Bone marrow (tissue), 2 donors: ENCODE data around the gene C1orf21.

Experiments
- DNase-seq, 2 donors: peaks; one replicate each; lab custom pipeline; 2025; lab: John Stamatoyannopoulos, UW

The C1orf21 gene

GRCh38 chr1:184513966-184514365 lies 127.1 kb downstream of the C1orf21 start:
- peak in 1 of 2 donors; percentile 59 for DNase-seq

- DNase-seq = no peak
These were observed 127.6 kb downstream of the C1orf21 start for GRCh38 chr1:184514447-184514846.

- DNase-seq = no peak
These were observed 130.3 kb downstream of the C1orf21 start for GRCh38 chr1:184517130-184517529.

GRCh38 chr1:184518736-184519357 lies 132.0 kb downstream of the C1orf21 start:
- no peak for DNase-seq

- no peak for DNase-seq
These were observed 133.5 kb downstream of the C1orf21 start for GRCh38 chr1:184520336-184520735.

GRCh38 chr1:184524248-184524647 lies 137.4 kb downstream of the C1orf21 start:
- no peak for DNase-seq

GRCh38 chr1:184527402-184527801 lies 140.6 kb downstream of the C1orf21 start:
- DNase-seq = no peak

GRCh38 chr1:184530226-184530625 lies 143.4 kb downstream of the C1orf21 start:
- no peak for DNase-seq

GRCh38 chr1:184531296-184531695 lies 144.5 kb downstream of the C1orf21 start:
- no peak for DNase-seq

- DNase-seq = no peak
These were observed 145.4 kb downstream of the C1orf21 start for GRCh38 chr1:184532199-184532598.

- DNase-seq = peak in 1 of 2 donors; percentile 42
These were observed 146.2 kb downstream of the C1orf21 start for GRCh38 chr1:184533049-184533448.

GRCh38 chr1:184533915-184534314 lies 147.1 kb downstream of the C1orf21 start:
- DNase-seq = no peak

GRCh38 chr1:184534690-184535089 lies 147.9 kb downstream of the C1orf21 start:
- DNase-seq = no peak

- no peak for DNase-seq
These were observed 148.6 kb downstream of the C1orf21 start for GRCh38 chr1:184535191-184535970.

GRCh38 chr1:184536246-184536985 lies 149.6 kb downstream of the C1orf21 start:
- DNase-seq = no peak

GRCh38 chr1:184539580-184539979 lies 152.8 kb downstream of the C1orf21 start:
- DNase-seq = no peak

- no peak for DNase-seq
These were observed 154.8 kb downstream of the C1orf21 start for GRCh38 chr1:184541537-184542152.

- DNase-seq = no peak
These were observed 155.5 kb downstream of the C1orf21 start for GRCh38 chr1:184542291-184542690.

- DNase-seq = no peak
These were observed 158.8 kb downstream of the C1orf21 start for GRCh38 chr1:184545601-184546000.

GRCh38 chr1:184552446-184552845 lies 165.6 kb downstream of the C1orf21 start:
- no peak for DNase-seq

GRCh38 chr1:184553845-184554244 lies 167.0 kb downstream of the C1orf21 start:
- DNase-seq = no peak
